Stomach smooth muscle (tissue), 2 donors: ENCODE results near the gene R3HDM2.
"Not testable (repeated sequence)": the region's sequence is repeated elsewhere in the genome, so short reads cannot be mapped to it uniquely, and the experiment has no call there.

Experiments used
- H3K27ac ChIP-seq: one replicate; pipeline ENCODE4 v1.7.0; 2013; ENCODE audit warnings: mild to moderate bottlenecking, low read length, inconsistent platforms
- H3K27me3 ChIP-seq, 2 donors: one replicate each; pipeline ENCODE4 v1.7.0; 2013; ENCODE audit warnings: low read length in 2 of 2; ENCODE audit not compliant: insufficient read depth in 2 of 2, control insufficient read depth in 1 of 2
- H3K36me3 ChIP-seq, 2 donors: one replicate each; pipeline ENCODE4 v1.7.0; 2013; ENCODE audit warnings: low read length in 2 of 2; ENCODE audit not compliant: control insufficient read depth in 2 of 2, insufficient read depth in 2 of 2
- H3K4me1 ChIP-seq: one replicate; pipeline ENCODE4 v1.7.0; 2013; ENCODE audit warnings: low read length; ENCODE audit not compliant: control insufficient read depth, insufficient read depth
- H3K4me3 ChIP-seq, 2 donors: one replicate each; pipeline ENCODE4 v1.7.0; 2013; ENCODE audit warnings: low read length in 2 of 2
- H3K9ac ChIP-seq, 2 donors: one replicate each; pipeline ENCODE4 v1.7.0; 2013; ENCODE audit warnings: low read length in 2 of 2, mild to moderate bottlenecking in 1 of 2
- H3K9me3 ChIP-seq, 2 donors: one replicate each; pipeline ENCODE4 v1.7.0; 2013; ENCODE audit warnings: low read length in 2 of 2; ENCODE audit not compliant: control insufficient read depth in 2 of 2
- donor health status: healthy.
- donor health status: Pancreatic carcinoma.

R3HDM2 gene

GRCh38 chr12:57451233-57451778 lies 20.5 kb upstream of the R3HDM2 start:
- Histone ChIP-seq H3K36me3 (no peaks in the 10 kb centered on the region), H3K4me3 (no peak overlapping the region), H3K27me3 (peaks cover 3 to 6% of the 10 kb centered on the region in 2 donors), H3K4me1 (peaks cover 20% of the 10 kb centered on the region), H3K9ac (no peak overlapping the region), H3K27ac (no peak overlapping the region), H3K9me3 (peaks cover 0 to 2% of the 10 kb centered on the region in 2 donors)

GRCh38 chr12:57450057-57450456 lies 19.2 kb upstream of the R3HDM2 start:
- peaks cover 0 to 2% of the 10 kb centered on the region in 2 donors for H3K9me3 ChIP-seq
- no peaks in the 10 kb centered on the region for H3K36me3 ChIP-seq
- no peak overlapping the region for H3K27ac ChIP-seq
- no peak overlapping the region for H3K4me3 ChIP-seq
- peaks cover 17% of the 10 kb centered on the region for H3K4me1 ChIP-seq
- no peak overlapping the region for H3K9ac ChIP-seq
- H3K27me3 ChIP-seq = no peaks in the 10 kb centered on the region

- H3K4me1 ChIP-seq = peaks cover 17% of the 10 kb centered on the region
- peaks cover 0 to 2% of the 10 kb centered on the region in 2 donors for H3K9me3 ChIP-seq
- no peaks in the 10 kb centered on the region for H3K36me3 ChIP-seq
- H3K4me3 ChIP-seq = no peak overlapping the region
- H3K9ac ChIP-seq = no peak overlapping the region
- H3K27me3 ChIP-seq = no peaks in the 10 kb centered on the region
- H3K27ac ChIP-seq = no peak overlapping the region
Observed at GRCh38 chr12:57449375-57449774, 18.5 kb upstream of the R3HDM2 start.

GRCh38 chr12:57448669-57449068 lies 17.8 kb upstream of the R3HDM2 start:
- H3K27ac ChIP-seq = no peak overlapping the region
- no peaks in the 10 kb centered on the region for H3K36me3 ChIP-seq
- H3K27me3 ChIP-seq = no peaks in the 10 kb centered on the region
- H3K9me3 ChIP-seq = peaks cover 0 to 2% of the 10 kb centered on the region in 2 donors
- no peak overlapping the region for H3K9ac ChIP-seq
- peaks cover 17% of the 10 kb centered on the region for H3K4me1 ChIP-seq
- no peak overlapping the region for H3K4me3 ChIP-seq

GRCh38 chr12:57446292-57446960 lies 15.6 kb upstream of the R3HDM2 start:
- no peak overlapping the region for H3K4me3 ChIP-seq
- peaks cover 0 to 2% of the 10 kb centered on the region in 2 donors for H3K9me3 ChIP-seq
- H3K4me1 ChIP-seq = peaks cover 2% of the 10 kb centered on the region
- H3K36me3 ChIP-seq = no peaks in the 10 kb centered on the region
- no peaks in the 10 kb centered on the region for H3K27me3 ChIP-seq
- H3K9ac ChIP-seq = no peak overlapping the region
- H3K27ac ChIP-seq = no peak overlapping the region

- no peaks in the 10 kb centered on the region for H3K27me3 ChIP-seq
- H3K9ac ChIP-seq = no peak overlapping the region
- peaks cover 0 to 2% of the 10 kb centered on the region in 2 donors for H3K9me3 ChIP-seq
- H3K4me3 ChIP-seq = no peak overlapping the region
- no peak overlapping the region for H3K27ac ChIP-seq
- H3K4me1 ChIP-seq = no peaks in the 10 kb centered on the region
- H3K36me3 ChIP-seq = no peaks in the 10 kb centered on the region
Observed at GRCh38 chr12:57444744-57445143, 13.9 kb upstream of the R3HDM2 start.

- not testable (repeated sequence) for H3K9me3 ChIP-seq, H3K4me1 ChIP-seq, H3K36me3 ChIP-seq, H3K4me3 ChIP-seq, H3K27ac ChIP-seq, H3K27me3 ChIP-seq, H3K9ac ChIP-seq
Observed at GRCh38 chr12:57444337-57444736, 13.5 kb upstream of the R3HDM2 start.

GRCh38 chr12:57441846-57442427 lies 11.1 kb upstream of the R3HDM2 start:
- no peak overlapping the region for H3K4me3 ChIP-seq
- no peaks in the 10 kb centered on the region for H3K27me3 ChIP-seq
- H3K9ac ChIP-seq = no peak overlapping the region
- H3K27ac ChIP-seq = no peak overlapping the region
- H3K9me3 ChIP-seq = no peaks in the 10 kb centered on the region
- H3K36me3 ChIP-seq = no peaks in the 10 kb centered on the region
- H3K4me1 ChIP-seq = no peaks in the 10 kb centered on the region

GRCh38 chr12:57441393-57441792 lies 10.6 kb upstream of the R3HDM2 start:
- H3K27ac ChIP-seq, H3K27me3 ChIP-seq, H3K9ac ChIP-seq, H3K4me3 ChIP-seq, H3K36me3 ChIP-seq, H3K4me1 ChIP-seq, H3K9me3 ChIP-seq: not testable (repeated sequence)

- H3K9me3 ChIP-seq = no peaks in the 10 kb centered on the region
- no peaks in the 10 kb centered on the region for H3K27me3 ChIP-seq
- H3K27ac ChIP-seq = no peak overlapping the region
- no peaks in the 10 kb centered on the region for H3K36me3 ChIP-seq
- no peaks in the 10 kb centered on the region for H3K4me1 ChIP-seq
- no peak overlapping the region for H3K9ac ChIP-seq
- no peak overlapping the region for H3K4me3 ChIP-seq
Observed at GRCh38 chr12:57439762-57440266, 9.0 kb upstream of the R3HDM2 start.

- H3K27me3 ChIP-seq = no peaks in the 10 kb centered on the region
- no peak overlapping the region for H3K27ac ChIP-seq
- H3K4me3 ChIP-seq = no peak overlapping the region
- H3K9me3 ChIP-seq = no peaks in the 10 kb centered on the region
- no peaks in the 10 kb centered on the region for H3K4me1 ChIP-seq
- H3K9ac ChIP-seq = no peak overlapping the region
- H3K36me3 ChIP-seq = no peaks in the 10 kb centered on the region
Observed at GRCh38 chr12:57438400-57438799, 7.6 kb upstream of the R3HDM2 start.
